GM08714 (cell line): ENCODE measurements around the gene FAM200A.
"Not testable (repeated sequence)": the region's sequence is repeated elsewhere in the genome, so short reads cannot be mapped to it uniquely, and the experiment has no call there.

Experiments
- H3K4me3 ChIP-seq: fragments of 200-500 bp; sonication (Bioruptor generic); 2 replicates; pipeline ENCODE4 v1.5.1; 2014; ENCODE audit warnings: mild to moderate bottlenecking, low read length, inconsistent platforms
- ZNF274 ChIP-seq: IDR thresholded peaks from 2 replicates; pipeline ENCODE4 v1.6.1; 2012; ENCODE audit warnings: mild to moderate bottlenecking, low read depth, low read length

Gene FAM200A

DNA sequence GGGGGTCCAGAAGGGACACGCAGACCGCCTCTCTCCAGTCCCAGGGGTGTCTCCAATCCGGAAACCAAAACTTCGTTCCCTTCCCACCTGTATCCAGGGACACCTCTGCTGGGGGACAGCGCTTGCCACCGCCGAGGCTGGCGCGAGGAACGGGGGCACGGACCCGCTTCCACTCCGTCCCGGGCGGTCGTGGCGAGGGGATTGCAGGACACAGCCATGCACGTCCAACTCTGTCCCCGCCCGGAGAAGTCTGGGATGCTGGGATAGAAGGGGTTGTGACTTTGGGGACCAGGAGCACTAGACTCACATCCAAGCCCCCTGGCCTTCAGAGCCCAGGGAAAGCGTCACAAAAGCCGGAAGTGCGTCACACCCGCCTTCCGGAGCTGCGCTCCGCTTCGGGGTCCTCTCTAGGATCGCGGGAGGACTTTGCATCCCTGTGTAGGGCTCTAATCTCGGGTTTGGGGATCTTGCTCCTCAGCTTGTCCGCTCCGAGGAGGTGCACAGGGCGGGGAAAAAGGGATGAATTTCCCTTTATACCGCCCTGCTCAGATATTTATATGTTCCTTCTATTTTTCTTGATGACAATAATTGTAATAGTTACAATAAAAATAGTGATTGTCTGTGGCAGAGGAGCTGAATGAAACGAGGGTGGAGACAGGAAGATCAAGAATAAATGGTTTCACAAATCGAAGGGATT lies at the start of gene FAM200A:
Gene FAM200A, minus strand, starts transcription at position 348 of the 697 bp plus-strand sequence. CDS start 3,707 bp downstream, outside the sequence.
- H3K4me3 ChIP-seq, result peak within 1 kb of the TSS; percentile 96
- TF ChIP-seq ZNF274, result no peak

DNA sequence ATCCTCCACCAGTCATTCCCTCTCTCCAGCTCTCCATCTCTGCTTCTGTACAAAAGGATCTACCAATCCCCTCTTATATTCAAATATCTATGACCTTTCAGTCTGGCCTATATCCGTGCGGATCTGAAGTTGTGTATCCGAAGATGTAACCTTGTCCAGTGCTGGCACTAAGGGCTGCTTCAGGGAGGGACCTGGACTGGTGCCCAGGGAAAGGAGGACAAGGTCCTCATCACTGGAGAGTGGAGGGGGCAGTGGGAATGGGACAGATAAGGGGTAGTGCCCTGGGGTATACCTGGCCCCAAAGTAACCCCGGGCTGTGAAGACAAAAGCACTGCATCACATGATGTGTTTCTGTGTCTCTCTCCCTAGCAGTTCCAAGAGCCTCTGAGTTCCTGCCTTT lies 47.9 kb upstream of the FAM200A start:
- no peak for TF ChIP-seq ZNF274
- H3K4me3 ChIP-seq, result no peak overlapping the region

- H3K4me3 ChIP-seq, result no peak within 1 kb of the TSS
- no peak for TF ChIP-seq ZNF274
Measured at GRCh38 chr7:99597762-99598501, 46.0 kb upstream of the FAM200A start, which contains the start of gene TMEM225B. TMEM225B (plus strand) TSS chr7:99598267; CDS start chr7:99604389, 6,122 bp downstream.

DNA sequence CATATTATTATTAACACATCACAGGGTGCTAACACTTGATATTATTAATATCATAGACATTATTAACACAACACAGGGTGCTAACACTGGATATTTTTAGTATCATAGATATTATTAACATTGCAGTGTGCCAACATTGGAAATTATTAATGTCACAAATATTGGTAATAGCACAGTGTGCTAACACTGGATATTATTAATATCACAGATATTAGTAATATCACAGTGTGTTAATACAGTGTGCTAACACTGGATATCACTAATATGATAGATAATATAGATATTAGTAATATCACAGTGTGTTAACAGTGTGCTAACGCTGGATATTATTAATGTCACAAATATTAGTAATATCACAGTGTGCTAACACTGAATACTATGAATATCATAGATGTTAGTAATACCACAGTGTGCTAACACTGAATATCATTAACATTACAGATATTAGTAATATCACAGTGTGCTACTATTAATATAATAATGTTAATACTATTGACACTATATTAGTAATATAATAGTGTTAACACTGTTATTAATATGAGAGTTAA lies 44.6 kb upstream of the FAM200A start:
- TF ChIP-seq ZNF274, result no peak
- no peak overlapping the region for H3K4me3 ChIP-seq

- no peak overlapping the region for H3K4me3 ChIP-seq
- no peak for TF ChIP-seq ZNF274
Measured at GRCh38 chr7:99594948-99595745, 43.2 kb upstream of the FAM200A start.

GRCh38 chr7:99588868-99589267 lies 37.0 kb upstream of the FAM200A start:
- H3K4me3 ChIP-seq, result no peak overlapping the region
- TF ChIP-seq ZNF274, result no peak

DNA sequence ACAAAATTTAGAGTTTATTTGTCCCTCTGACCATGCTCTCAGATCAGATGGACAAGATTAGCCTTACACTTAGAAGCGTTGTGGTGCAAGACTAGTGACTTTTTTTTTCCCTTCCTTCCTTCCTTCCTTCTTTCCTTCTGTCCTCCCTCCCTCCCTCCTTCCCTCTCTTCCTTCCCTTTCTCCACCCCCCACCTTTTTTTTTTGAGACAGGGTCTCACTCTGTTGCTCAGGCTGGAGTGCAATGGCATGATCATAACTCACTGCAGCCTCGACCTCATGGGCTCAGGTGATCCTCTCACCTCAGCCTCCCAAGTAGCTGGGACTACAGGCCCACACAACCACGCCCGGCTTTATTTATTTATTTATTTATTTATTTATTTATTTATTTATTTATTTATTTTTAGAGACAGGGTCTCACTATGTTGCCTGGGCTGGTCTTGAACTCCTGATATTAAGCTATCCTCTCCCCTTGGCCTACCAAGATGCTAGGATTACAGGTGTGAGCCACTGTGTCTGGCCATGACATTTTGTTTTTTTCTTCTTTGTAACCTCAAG lies 28.9 kb upstream of the FAM200A start:
- not testable (repeated sequence) for H3K4me3 ChIP-seq

GRCh38 chr7:99579956-99580777 lies 28.3 kb upstream of the FAM200A start:
- no peak for TF ChIP-seq ZNF274
- peak overlapping the region; percentile 15; the same call in 1 of the 2 replicates for H3K4me3 ChIP-seq

GRCh38 chr7:99579281-99579955 lies 27.5 kb upstream of the FAM200A start:
- TF ChIP-seq ZNF274, result no peak
- H3K4me3 ChIP-seq, result peak overlapping the region; percentile 15; the same call in 1 of the 2 replicates

- no peak for TF ChIP-seq ZNF274
- H3K4me3 ChIP-seq, result no peak overlapping the region
Measured at GRCh38 chr7:99576251-99576650, 24.3 kb upstream of the FAM200A start.

GRCh38 chr7:99573257-99573656 lies 21.3 kb upstream of the FAM200A start:
- no peak overlapping the region for H3K4me3 ChIP-seq
- TF ChIP-seq ZNF274, result no peak

- TF ChIP-seq ZNF274, result no peak
- no peak overlapping the region for H3K4me3 ChIP-seq
Measured at GRCh38 chr7:99571768-99572167, 19.9 kb upstream of the FAM200A start.

- H3K4me3 ChIP-seq, result not testable (repeated sequence)
Measured at GRCh38 chr7:99568770-99569169, 16.9 kb upstream of the FAM200A start.
